Activated naive CD8-positive, alpha-beta T cell treated with anti-CD3 and anti-CD28 coated beads for 36 hours (primary cell): ENCODE data around the gene CDO1. TPM values are rescaled to one million over a fixed set of nuclear protein-coding genes. Genes with fewer than 3 reads are reported as not detected.
"Not testable (repeated sequence)": the region's sequence is repeated elsewhere in the genome, so short reads cannot be mapped to it uniquely, and the experiment has no call there.

Source experiments
- DNase-seq: peaks from one replicate; pipeline ENCODE4 v3.0.0; 2021
- H3K27ac Mint-ChIP-seq: one replicate; pipeline ENCODE4 v1.8.0; 2022; ENCODE audit warnings: mild to moderate bottlenecking, moderate library complexity, mixed read lengths
- H3K27me3 Mint-ChIP-seq: one replicate; pipeline ENCODE4 v1.8.0; 2022; ENCODE audit warnings: mild to moderate bottlenecking, mixed read lengths
- H3K36me3 Mint-ChIP-seq: one replicate; pipeline ENCODE4 v1.8.0; 2021; ENCODE audit warnings: mild to moderate bottlenecking, mixed read lengths
- H3K4me1 Mint-ChIP-seq: one replicate; pipeline ENCODE4 v1.8.0; 2021; ENCODE audit warnings: mixed read lengths
- H3K4me3 Mint-ChIP-seq: one replicate; pipeline ENCODE4 v1.8.0; 2022; ENCODE audit warnings: mild to moderate bottlenecking, moderate library complexity, mixed read lengths
- H3K9me3 Mint-ChIP-seq: one replicate; pipeline ENCODE4 v1.8.0; 2022; ENCODE audit warnings: mixed read lengths
- total RNA-seq, 2 experiments: library from RNA; stranded (reverse); gene quantifications; one replicate each; pipeline ENCODE4 v1.2.3, GENCODE V29; 2021

Gene CDO1
- total RNA-seq, 2 experiments from 2014 or later = 0.37 to 0.56 TPM

GRCh38 chr5:115813719-115814118, 2.7 kb downstream of the CDO1 start:
- Mint-ChIP-seq H3K27me3 (peaks cover 79% of the 10 kb centered on the region), H3K27ac (no peak overlapping the region), H3K4me3 (no peak overlapping the region), H3K4me1 (peaks cover 28% of the 10 kb centered on the region), H3K9me3 (no peaks in the 10 kb centered on the region), H3K36me3 (no peaks in the 10 kb centered on the region)
- no peak for DNase-seq

- no peak for DNase-seq
- Mint-ChIP-seq H3K4me3 (no peak overlapping the region), H3K4me1 (peaks cover 35% of the 10 kb centered on the region), H3K36me3 (no peaks in the 10 kb centered on the region), H3K9me3 (no peaks in the 10 kb centered on the region), H3K27me3 (peaks cover 72% of the 10 kb centered on the region), H3K27ac (no peak overlapping the region)
Observed at GRCh38 chr5:115812372-115812771, 4.1 kb downstream of the CDO1 start.

- H3K4me3 Mint-ChIP-seq = no peak overlapping the region
- no peaks in the 10 kb centered on the region for H3K36me3 Mint-ChIP-seq
- H3K27ac Mint-ChIP-seq = no peak overlapping the region
- no peaks in the 10 kb centered on the region for H3K9me3 Mint-ChIP-seq
- DNase-seq = no peak
- H3K27me3 Mint-ChIP-seq = peaks cover 74% of the 10 kb centered on the region
- H3K4me1 Mint-ChIP-seq = peaks cover 44% of the 10 kb centered on the region
Observed at GRCh38 chr5:115811406-115811805, 5.1 kb downstream of the CDO1 start.

- H3K4me3 Mint-ChIP-seq = no peak overlapping the region
- peaks cover 71% of the 10 kb centered on the region for H3K27me3 Mint-ChIP-seq
- no peak overlapping the region for H3K27ac Mint-ChIP-seq
- H3K36me3 Mint-ChIP-seq = no peaks in the 10 kb centered on the region
- peaks cover 40% of the 10 kb centered on the region for H3K4me1 Mint-ChIP-seq
- DNase-seq = no peak
- no peaks in the 10 kb centered on the region for H3K9me3 Mint-ChIP-seq
Observed at GRCh38 chr5:115810761-115811160, 5.7 kb downstream of the CDO1 start.

GRCh38 chr5:115809946-115810345, 6.5 kb downstream of the CDO1 start:
- Mint-ChIP-seq H3K27ac (no peak overlapping the region), H3K27me3 (peaks cover 64% of the 10 kb centered on the region), H3K36me3 (no peaks in the 10 kb centered on the region), H3K4me3 (no peak overlapping the region), H3K9me3 (no peaks in the 10 kb centered on the region), H3K4me1 (peaks cover 36% of the 10 kb centered on the region)
- DNase-seq = no peak

GRCh38 chr5:115808066-115808465, 8.4 kb downstream of the CDO1 start:
- H3K4me3 Mint-ChIP-seq, DNase-seq, H3K9me3 Mint-ChIP-seq, H3K27ac Mint-ChIP-seq, H3K36me3 Mint-ChIP-seq: not testable (repeated sequence)
- Mint-ChIP-seq H3K4me1 (peaks cover 28% of the 10 kb centered on the region), H3K27me3 (peaks cover 48% of the 10 kb centered on the region)

GRCh38 chr5:115807654-115808052, 8.8 kb downstream of the CDO1 start:
- Mint-ChIP-seq H3K9me3 (no peaks in the 10 kb centered on the region), H3K27me3 (peaks cover 48% of the 10 kb centered on the region), H3K4me3 (peak overlapping the region; percentile 22), H3K36me3 (no peaks in the 10 kb centered on the region), H3K27ac (peak overlapping the region; percentile 10), H3K4me1 (peaks cover 28% of the 10 kb centered on the region)
- no peak for DNase-seq

- Mint-ChIP-seq H3K27me3 (peaks cover 46% of the 10 kb centered on the region), H3K4me3 (peak overlapping the region; percentile 22), H3K4me1 (peaks cover 28% of the 10 kb centered on the region), H3K9me3 (no peaks in the 10 kb centered on the region), H3K36me3 (no peaks in the 10 kb centered on the region), H3K27ac (peak overlapping the region; percentile 10)
- DNase-seq = no peak
Observed at GRCh38 chr5:115806986-115807653, 9.3 kb downstream of the CDO1 start.

GRCh38 chr5:115801984-115802383, 14.5 kb downstream of the CDO1 start:
- Mint-ChIP-seq H3K27ac (no peak overlapping the region), H3K4me1 (peaks cover 6% of the 10 kb centered on the region), H3K36me3 (no peaks in the 10 kb centered on the region), H3K4me3 (no peak overlapping the region), H3K9me3 (no peaks in the 10 kb centered on the region), H3K27me3 (peaks cover 46% of the 10 kb centered on the region)
- DNase-seq = no peak

GRCh38 chr5:115801152-115801551, 15.3 kb downstream of the CDO1 start:
- Mint-ChIP-seq H3K36me3 (no peaks in the 10 kb centered on the region), H3K4me3 (no peak overlapping the region), H3K27ac (no peak overlapping the region), H3K9me3 (no peaks in the 10 kb centered on the region), H3K4me1 (no peaks in the 10 kb centered on the region), H3K27me3 (peaks cover 39% of the 10 kb centered on the region)
- DNase-seq = no peak

GRCh38 chr5:115800108-115800507, 16.4 kb downstream of the CDO1 start:
- no peaks in the 10 kb centered on the region for H3K9me3 Mint-ChIP-seq

GRCh38 chr5:115798252-115798651, 18.2 kb downstream of the CDO1 start:
- H3K27me3 Mint-ChIP-seq = peaks cover 39% of the 10 kb centered on the region
- H3K4me1 Mint-ChIP-seq = no peaks in the 10 kb centered on the region
- no peaks in the 10 kb centered on the region for H3K36me3 Mint-ChIP-seq
- H3K27ac Mint-ChIP-seq = no peak overlapping the region
- DNase-seq = no peak
- H3K9me3 Mint-ChIP-seq = no peaks in the 10 kb centered on the region
- H3K4me3 Mint-ChIP-seq = no peak overlapping the region

More at GRCh38 chr5:115800108-115800507, 16.4 kb downstream of the CDO1 start:
- no peak overlapping the region for H3K4me3 Mint-ChIP-seq
- H3K4me1 Mint-ChIP-seq = no peaks in the 10 kb centered on the region
- no peak for DNase-seq
- no peak overlapping the region for H3K27ac Mint-ChIP-seq
- H3K27me3 Mint-ChIP-seq = peaks cover 39% of the 10 kb centered on the region
- no peaks in the 10 kb centered on the region for H3K36me3 Mint-ChIP-seq

GRCh38 chr5:115796656-115797055, 19.8 kb downstream of the CDO1 start:
- Mint-ChIP-seq H3K27me3 (peaks cover 41% of the 10 kb centered on the region), H3K9me3 (no peaks in the 10 kb centered on the region)
- DNase-seq = no peak

GRCh38 chr5:115795700-115796099, 20.8 kb downstream of the CDO1 start:
- no peak for DNase-seq
- Mint-ChIP-seq H3K36me3 (no peaks in the 10 kb centered on the region), H3K9me3 (no peaks in the 10 kb centered on the region), H3K27ac (no peak overlapping the region), H3K27me3 (peaks cover 51% of the 10 kb centered on the region), H3K4me1 (no peaks in the 10 kb centered on the region), H3K4me3 (no peak overlapping the region)

More at GRCh38 chr5:115796656-115797055, 19.8 kb downstream of the CDO1 start:
- H3K4me3 Mint-ChIP-seq = no peak overlapping the region
- no peak overlapping the region for H3K27ac Mint-ChIP-seq
- no peaks in the 10 kb centered on the region for H3K36me3 Mint-ChIP-seq
- H3K4me1 Mint-ChIP-seq = no peaks in the 10 kb centered on the region

GRCh38 chr5:115788440-115788839, 28.0 kb downstream of the CDO1 start:
- H3K27ac Mint-ChIP-seq = no peak overlapping the region
- no peaks in the 10 kb centered on the region for H3K4me1 Mint-ChIP-seq
- H3K4me3 Mint-ChIP-seq = no peak overlapping the region
- peaks cover 73% of the 10 kb centered on the region for H3K27me3 Mint-ChIP-seq
- H3K36me3 Mint-ChIP-seq = peaks cover 2% of the 10 kb centered on the region
- no peak for DNase-seq
- peaks cover 3% of the 10 kb centered on the region for H3K9me3 Mint-ChIP-seq

- H3K36me3 Mint-ChIP-seq = peaks cover 2% of the 10 kb centered on the region
- H3K27ac Mint-ChIP-seq = no peak overlapping the region
- no peaks in the 10 kb centered on the region for H3K4me1 Mint-ChIP-seq
- peaks cover 71% of the 10 kb centered on the region for H3K27me3 Mint-ChIP-seq
- H3K4me3 Mint-ChIP-seq = no peak overlapping the region
- H3K9me3 Mint-ChIP-seq = peaks cover 3% of the 10 kb centered on the region
- no peak for DNase-seq
Observed at GRCh38 chr5:115787426-115787825, 29.0 kb downstream of the CDO1 start.
